ENCODE measurements around the gene TCEA2.

DNA sequence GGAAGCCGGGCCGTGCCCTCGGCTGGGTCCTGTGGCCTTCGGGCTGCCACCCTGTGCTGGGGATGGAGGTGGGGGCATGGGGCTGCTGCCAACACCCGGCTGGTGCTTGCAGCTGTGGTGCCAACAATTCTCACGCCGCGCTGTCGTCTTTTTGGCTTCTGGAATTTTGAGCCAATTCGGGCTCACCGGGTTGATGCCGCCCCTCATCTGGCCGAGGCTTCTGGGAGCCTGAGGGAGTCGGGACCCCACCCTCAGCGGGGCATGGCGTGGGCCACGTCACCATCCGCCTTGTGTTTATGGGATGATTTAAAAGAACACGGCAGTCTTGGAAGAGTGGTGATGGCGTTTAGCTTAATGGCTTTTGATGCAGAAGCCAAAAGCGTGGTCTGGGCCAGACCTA, 53.0 kb downstream of the TCEA2 start:
- TF ChIP-seq EZH2 (IDR thresholded peaks at IDR 0.05; ENCODE audit: low read length, missing control alignments), result no peak
- no peak for TF ChIP-seq CTCF (conservative IDR thresholded peaks at IDR 0.05 in 1 of 2, IDR thresholded peaks at IDR 0.05 in 1 of 2; ENCODE audit: low read depth in 1 of 2, low read length in 2 of 2)

All from fibroblast of lung (primary cell).